ENCODE measurements around the gene ARPC5L. TPM values are rescaled to one million over a fixed set of nuclear protein-coding genes. Genes with fewer than 3 reads are reported as not detected.

Gene ARPC5L
- total and polyA plus RNA-seq, 2 of the 13 experiments (the other 11 are each of a cell fraction or from before 2014, with no cell fraction given): 29.9 to 33.8 TPM

DNA sequence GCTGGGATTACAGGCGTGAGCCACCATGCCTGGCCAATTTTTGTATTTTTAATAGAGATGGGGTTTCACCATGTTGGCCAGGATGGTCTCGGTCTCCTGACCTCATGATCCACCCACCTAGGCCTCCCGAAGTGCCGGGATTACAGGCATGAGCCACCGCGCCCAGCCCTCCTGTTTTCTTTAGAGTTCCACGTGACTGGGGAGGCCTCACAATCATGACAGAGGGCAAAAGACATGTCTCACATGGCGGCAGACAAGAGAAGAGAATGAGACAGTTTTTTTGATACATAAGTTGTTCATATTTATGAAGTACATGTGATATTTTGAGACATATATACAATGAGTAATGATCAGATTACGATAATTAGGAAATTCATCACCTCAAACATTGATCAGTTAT is 15.5 kb upstream of the ARPC5L start (continued):
- TF ChIP-seq, protein P1, sequence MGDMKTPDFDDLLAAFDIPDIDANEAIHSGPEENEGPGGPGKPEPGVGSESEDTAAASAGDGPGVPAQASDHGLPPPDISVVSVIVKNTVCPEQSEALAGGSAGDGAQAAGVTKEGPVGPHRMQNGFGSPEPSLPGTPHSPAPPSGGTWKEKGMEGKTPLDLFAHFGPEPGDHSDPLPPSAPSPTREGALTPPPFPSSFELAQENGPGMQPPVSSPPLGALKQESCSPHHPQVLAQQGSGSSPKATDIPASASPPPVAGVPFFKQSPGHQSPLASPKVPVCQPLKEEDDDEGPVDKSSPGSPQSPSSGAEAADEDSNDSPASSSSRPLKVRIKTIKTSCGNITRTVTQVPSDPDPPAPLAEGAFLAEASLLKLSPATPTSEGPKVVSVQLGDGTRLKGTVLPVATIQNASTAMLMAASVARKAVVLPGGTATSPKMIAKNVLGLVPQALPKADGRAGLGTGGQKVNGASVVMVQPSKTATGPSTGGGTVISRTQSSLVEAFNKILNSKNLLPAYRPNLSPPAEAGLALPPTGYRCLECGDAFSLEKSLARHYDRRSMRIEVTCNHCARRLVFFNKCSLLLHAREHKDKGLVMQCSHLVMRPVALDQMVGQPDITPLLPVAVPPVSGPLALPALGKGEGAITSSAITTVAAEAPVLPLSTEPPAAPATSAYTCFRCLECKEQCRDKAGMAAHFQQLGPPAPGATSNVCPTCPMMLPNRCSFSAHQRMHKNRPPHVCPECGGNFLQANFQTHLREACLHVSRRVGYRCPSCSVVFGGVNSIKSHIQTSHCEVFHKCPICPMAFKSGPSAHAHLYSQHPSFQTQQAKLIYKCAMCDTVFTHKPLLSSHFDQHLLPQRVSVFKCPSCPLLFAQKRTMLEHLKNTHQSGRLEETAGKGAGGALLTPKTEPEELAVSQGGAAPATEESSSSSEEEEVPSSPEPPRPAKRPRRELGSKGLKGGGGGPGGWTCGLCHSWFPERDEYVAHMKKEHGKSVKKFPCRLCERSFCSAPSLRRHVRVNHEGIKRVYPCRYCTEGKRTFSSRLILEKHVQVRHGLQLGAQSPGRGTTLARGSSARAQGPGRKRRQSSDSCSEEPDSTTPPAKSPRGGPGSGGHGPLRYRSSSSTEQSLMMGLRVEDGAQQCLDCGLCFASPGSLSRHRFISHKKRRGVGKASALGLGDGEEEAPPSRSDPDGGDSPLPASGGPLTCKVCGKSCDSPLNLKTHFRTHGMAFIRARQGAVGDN (CRISPR knock-in tag; IDR thresholded peaks at IDR 0.05): peak; percentile 36; the same call in 1 of the 2 replicates
- TF ChIP-seq ZNF709 (CRISPR knock-in tag; IDR thresholded peaks at IDR 0.05) (0 out of 2 replicates have a peak, but pooled peaks have one; percentile 52), ZMYM3 (CRISPR knock-in tag; IDR thresholded peaks at IDR 0.05) (peak; percentile 47; the same call in 1 of the 2 replicates)
- TF ChIP-seq, protein P2, sequence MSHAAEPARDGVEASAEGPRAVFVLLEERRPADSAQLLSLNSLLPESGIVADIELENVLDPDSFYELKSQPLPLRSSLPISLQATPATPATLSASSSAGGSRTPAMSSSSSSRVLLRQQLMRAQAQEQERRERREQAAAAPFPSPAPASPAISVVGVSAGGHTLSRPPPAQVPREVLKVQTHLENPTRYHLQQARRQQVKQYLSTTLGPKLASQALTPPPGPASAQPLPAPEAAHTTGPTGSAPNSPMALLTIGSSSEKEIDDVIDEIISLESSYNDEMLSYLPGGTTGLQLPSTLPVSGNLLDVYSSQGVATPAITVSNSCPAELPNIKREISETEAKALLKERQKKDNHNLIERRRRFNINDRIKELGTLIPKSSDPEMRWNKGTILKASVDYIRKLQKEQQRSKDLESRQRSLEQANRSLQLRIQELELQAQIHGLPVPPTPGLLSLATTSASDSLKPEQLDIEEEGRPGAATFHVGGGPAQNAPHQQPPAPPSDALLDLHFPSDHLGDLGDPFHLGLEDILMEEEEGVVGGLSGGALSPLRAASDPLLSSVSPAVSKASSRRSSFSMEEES (CRISPR knock-in tag; IDR thresholded peaks at IDR 0.05): 0 out of 2 replicates have a peak, but pooled peaks have one; percentile 34
- TF ChIP-seq, protein P3, sequence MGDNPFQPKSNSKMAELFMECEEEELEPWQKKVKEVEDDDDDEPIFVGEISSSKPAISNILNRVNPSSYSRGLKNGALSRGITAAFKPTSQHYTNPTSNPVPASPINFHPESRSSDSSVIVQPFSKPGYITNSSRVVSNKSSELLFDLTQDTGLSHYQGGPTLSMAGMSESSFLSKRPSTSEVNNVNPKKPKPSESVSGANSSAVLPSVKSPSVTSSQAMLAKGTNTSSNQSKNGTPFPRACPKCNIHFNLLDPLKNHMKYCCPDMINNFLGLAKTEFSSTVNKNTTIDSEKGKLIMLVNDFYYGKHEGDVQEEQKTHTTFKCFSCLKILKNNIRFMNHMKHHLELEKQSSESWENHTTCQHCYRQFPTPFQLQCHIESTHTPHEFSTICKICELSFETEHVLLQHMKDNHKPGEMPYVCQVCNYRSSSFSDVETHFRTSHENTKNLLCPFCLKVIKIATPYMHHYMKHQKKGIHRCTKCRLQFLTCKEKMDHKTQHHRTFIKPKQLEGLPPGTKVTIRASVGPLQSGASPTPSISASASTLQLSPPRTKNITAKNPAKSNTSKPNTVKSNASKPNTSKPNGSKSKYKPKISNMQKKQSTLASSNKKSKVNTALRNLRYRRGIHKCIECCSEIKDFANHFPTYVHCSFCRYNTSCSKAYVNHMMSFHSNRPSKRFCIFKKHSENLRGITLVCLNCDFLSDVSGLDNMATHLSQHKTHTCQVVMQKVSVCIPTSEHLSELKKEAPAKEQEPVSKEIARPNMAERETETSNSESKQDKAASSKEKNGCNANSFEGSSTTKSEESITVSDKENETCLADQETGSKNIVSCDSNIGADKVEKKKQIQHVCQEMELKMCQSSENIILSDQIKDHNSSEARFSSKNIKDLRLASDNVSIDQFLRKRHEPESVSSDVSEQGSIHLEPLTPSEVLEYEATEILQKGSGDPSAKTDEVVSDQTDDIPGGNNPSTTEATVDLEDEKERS (CRISPR knock-in tag; IDR thresholded peaks at IDR 0.05): peak; percentile 45; the same call in 1 of the 2 replicates
